HG03135 (cell line): ENCODE results near the gene FXYD5.

Source experiments
- ATAC-seq: cut with Tn5 transposase; IDR thresholded peaks from one replicate; pipeline ENCODE4 v1.9.1; 2021; ENCODE audit warnings: mild to moderate bottlenecking, moderate library complexity; ENCODE audit not compliant: unreplicated experiment

The FXYD5 gene

DNA sequence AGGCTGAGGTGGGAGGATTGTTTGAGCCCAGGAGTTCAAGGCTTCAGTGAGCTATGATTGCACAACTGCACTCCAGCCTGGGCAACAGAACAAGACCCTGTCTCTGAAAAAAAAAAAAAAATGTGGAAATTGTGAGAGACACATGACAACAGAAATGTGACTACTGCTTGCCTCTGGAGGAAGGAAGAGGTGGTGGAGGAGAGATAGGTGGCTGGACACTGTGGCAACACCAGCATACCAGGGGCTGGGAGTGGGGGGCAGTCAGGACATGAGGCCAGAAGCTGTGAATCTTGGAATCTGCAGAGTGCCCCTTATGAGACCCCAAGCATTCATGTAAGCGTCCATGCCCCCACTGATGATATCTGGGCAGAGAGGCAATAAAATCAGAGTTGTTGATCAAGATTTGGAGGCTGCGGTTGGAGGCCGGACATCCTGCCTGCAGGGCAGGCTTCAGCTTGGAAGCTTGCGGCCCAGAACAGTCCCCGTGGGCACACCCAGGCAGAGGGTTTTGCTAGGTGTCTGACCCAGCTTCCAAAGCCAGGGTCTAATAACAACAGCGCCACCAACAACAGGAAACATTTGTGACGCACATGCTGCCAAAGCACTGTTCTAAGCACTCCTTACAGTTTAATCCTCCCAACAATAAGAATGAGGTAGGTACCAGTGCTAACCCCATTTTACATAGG is 57.2 kb downstream of the FXYD5 start:
- ATAC-seq, result no peak

DNA sequence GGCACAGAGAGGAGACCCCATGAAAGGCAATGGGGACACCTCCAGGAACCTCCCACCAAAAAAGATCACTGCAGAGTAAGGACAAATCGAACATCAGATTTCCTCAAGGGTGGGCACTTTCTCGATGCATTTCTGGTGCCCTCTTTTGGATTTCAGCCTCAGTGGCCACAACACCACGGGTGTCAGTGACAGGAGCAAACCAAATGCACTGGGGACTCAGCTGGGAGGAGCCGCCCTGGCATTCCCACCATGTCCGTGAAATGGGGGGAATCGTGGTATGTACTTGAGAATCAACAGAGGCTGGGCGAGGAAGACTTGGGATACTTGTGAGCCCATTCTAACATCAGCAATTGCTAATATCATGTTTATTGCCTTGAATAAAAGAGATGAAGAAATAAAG is 57.7 kb downstream of the FXYD5 start:
- no peak for ATAC-seq

DNA sequence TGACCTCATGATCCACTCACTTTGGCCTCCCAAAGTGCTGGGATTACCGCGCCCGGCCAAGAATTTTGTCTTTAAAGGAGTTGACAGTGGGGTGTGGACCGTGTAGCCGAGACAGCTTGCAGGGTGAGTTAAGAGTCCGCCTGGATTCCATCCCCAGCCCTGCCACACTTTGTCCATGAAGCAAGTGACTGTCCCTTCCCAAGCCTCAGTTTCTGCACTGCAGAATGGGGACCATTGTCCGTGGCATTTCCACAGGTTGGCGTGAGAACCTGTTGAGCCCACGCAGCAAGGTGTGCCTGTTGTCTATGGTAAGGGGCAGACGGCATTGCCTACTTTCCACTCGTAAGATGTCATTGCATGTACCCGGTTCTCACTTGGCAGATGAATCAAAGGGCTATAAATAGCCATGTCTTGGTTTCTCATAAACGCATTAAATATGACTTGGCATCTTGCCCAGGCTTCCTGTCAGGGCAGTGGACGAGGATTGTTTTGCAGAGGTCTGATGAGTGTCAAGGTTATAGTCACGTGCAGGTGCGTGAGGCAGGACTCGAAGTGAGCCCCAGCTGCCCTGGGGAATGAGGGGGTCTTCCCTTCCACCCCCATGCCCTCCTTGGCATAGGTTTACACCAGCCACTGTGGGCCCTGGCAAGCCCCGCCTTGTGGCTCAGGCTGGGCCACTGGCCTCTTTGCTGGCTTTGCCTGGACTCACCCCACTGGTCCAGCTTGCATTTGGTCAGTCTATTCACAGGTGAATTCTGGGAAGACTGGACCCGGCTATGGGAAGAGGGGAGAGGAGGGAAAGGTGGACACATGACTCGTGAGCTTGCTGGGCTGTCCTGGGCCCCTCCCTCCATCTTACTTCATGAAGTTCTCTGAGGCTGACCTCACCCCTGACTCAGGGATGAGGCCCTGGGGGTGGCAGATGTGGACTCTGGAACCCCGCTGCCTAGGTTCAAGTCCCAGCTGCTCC is 59.4 kb downstream of the FXYD5 start:
- ATAC-seq, result no peak

DNA sequence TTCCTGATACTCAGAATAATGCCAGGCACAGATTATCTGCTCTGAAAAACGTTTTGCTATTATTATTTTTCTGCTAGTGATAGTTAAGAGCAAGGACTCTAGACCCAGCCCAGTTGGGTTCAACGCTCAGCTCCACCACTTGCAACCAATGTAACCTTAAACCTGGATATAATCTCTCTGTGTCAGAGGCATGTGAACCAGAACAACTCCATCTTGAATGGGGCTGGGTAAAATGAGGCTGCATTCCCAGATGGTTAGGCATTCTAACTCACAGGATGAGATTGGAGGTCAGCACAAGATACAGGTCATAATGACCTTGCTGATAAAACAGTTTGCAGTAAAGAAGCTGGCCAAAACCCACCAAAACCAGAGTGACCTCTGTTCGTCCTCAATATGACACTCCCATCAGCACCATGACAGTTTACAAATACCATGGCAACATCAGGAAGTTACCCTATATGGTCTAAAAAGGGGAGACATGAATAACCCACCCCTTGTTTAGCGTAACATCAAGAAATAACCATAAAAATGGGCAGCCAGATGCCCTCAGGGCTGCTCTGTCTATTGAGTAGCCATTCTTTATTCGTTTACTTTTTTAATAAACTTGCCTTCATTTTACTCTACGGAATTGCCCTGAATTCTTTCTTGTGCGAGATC is 60.4 kb downstream of the FXYD5 start:
- no peak for ATAC-seq

DNA sequence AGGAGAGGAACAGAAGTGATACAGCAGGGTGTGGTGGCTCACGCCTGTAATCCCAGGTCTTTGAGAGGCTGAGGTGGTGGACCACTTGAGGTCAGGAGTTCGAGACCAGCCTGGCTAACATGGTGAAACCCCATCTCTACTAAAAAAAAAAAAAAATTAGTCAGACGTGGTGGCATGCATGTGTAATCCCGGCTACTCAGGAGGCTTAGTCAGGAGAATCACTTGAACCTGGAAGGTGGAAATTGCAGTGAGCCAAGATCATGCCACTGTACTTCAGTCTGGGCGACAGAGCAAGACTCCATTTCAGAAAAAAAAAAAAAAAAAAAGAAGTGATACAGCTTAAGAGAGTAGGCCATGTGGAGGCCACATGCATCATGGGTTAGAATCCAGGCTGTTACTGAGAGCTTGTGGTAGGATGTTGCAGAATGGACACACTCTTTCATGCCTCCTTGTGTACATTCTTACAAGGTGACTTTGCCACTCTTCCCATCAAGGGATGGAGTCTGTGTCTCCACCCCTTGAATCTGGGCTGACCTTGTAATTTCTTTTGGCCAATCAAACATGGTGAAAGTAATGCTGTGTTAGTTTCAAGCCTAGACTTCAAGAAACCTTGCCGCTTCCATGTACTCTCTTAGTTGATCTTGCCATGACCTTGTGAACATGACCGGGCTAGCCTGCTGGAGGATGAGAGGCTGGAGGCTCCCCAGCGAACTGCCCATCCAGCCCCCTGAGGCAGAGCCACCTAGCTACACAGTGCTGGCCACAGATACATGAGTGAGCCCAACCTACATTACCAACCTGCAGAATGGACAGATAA is 61.7 kb downstream of the FXYD5 start:
- no peak for ATAC-seq

DNA sequence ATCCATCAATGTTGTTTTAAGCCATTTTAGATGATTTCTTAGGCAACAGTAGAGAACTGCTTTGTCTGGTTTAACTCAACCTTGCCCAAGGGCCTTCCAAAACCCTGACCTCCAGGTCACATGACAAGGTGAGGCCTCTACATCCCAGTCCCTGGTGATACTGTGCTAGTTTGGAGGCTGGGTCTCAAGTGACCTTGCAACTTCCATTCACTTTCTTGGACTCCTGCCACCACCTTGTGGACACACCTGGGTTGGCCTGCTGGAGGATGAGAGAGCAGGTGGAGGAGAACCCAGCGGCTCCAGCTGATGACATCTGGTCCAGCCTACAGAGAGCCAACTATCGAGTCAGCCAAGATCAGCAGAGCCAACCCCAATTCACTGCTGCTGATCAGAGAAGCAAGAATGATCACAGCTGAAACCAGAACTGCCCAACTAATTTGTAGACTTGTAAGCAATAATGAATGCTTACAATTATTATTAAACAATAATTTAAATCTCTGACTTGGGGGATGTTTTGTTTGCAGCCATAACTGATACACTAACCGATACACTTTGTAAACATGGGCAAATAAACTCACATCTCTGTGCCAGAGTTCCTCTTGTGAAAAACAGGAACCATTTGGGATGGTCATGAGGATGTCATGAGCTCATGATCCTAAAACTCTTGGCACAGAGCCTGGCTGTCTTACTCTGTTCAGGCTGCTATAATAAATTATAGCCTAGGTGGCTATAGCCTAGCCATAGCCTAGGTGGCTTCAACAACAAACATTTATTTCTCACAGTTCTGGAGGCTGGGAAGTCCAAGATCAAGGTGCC is 62.5 kb downstream of the FXYD5 start:
- ATAC-seq, result no peak

DNA sequence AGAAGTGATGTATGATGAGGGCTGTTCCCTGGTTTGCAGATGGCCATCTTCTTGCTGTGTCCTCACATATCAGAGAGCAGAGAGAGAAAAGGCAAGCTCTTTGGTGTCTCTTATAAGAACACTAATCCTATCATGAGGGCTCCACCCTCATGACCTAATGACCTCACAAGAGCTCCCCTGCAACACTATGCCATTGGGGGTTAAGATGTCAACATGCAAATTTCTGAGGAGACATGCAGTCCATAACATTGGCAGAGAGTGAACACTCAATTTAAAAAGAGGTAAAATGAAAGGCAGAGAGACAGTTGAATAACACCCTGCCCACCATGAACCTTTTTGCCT is 63.1 kb downstream of the FXYD5 start:
- no peak for ATAC-seq

DNA sequence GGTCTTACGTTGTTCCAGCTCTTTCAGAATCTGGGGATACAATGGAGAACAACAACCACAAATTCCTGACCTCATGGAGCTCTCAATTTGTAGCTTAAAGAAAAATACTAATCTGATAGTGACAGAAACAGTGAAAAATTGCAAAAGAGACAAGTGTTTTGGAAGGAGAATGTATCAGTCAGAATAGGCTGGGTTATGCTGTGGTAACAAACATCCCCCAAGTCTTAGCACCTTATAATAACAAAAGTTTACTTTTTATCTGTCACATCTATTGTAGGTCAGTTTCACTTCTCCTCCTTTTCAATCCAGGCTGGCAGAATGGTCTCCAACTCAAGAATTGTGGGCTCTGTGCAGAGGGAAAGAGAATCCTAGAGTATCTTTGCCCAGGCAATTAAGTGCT is 64.5 kb downstream of the FXYD5 start:
- ATAC-seq, result no peak
